Panc1 (cell line): ENCODE data around the gene LINC00237. TPM values are rescaled to one million over a fixed set of nuclear protein-coding genes. Genes with fewer than 3 reads are reported as not detected.

Experiments used
- ATAC-seq: fragments of 200-7000 bp; cut with Tn5 transposase; 2 replicates; pipeline ENCODE4 v1.9.1; 2020; ENCODE audit warnings: mild to moderate bottlenecking, moderate library complexity
- BruUV-seq: library from RNA; stranded (reverse); fragments of 400-500 nt; replicated peaks from 2 replicates; lab custom pipeline; 2021; lab: Mats Ljungman, UMichigan
- CTCF ChIA-PET: fragments of 300-600 bp; sonication (Branson Sonifier 250); formaldehyde crosslinking; loops from one replicate; lab custom pipeline; 2022; ENCODE audit warnings: antibody characterized with exemption; lab: Charles Lee
- POLR2A ChIA-PET: fragments of 300-600 bp; sonication (Branson Sonifier 250); formaldehyde crosslinking; loops from one replicate; lab custom pipeline; 2022; ENCODE audit warnings: antibody characterized with exemption; lab: Charles Lee
- DNase-seq: peaks from one replicate; pipeline ENCODE4 v3.0.0-alpha.2; 2010; ENCODE audit warnings: low read depth, low spot score
- H3K27ac ChIP-seq: 2 replicates; pipeline ENCODE4 v1.5.1; 2011; ENCODE audit warnings: mild to moderate bottlenecking, low read length, inconsistent platforms
- H3K27me3 ChIP-seq: fragments of 200-500 bp; sonication (Bioruptor generic); 2 replicates; pipeline ENCODE4 v1.6.0; 2014; ENCODE audit warnings: low read length, inconsistent platforms; ENCODE audit not compliant: control insufficient read depth, insufficient read depth
- H3K36me3 ChIP-seq: fragments of 200-500 bp; sonication (Bioruptor generic); 2 replicates; pipeline ENCODE4 v1.5.1; 2014; ENCODE audit warnings: inconsistent platforms, mild to moderate bottlenecking, low read length, moderate library complexity; ENCODE audit not compliant: control insufficient read depth, insufficient read depth
- H3K4me1 ChIP-seq: 2 replicates; pipeline ENCODE4 v1.5.1; 2011; ENCODE audit warnings: inconsistent platforms, mild to moderate bottlenecking, low read length, moderate library complexity; ENCODE audit not compliant: control insufficient read depth, insufficient read depth
- H3K4me3 ChIP-seq, 2 experiments: 2 replicates each; pipeline ENCODE4 v1.5.1; 2011 to 2012; ENCODE audit warnings: low read depth in 2 of 2, low read length in 2 of 2, mild to moderate bottlenecking in 2 of 2, inconsistent platforms in 1 of 2, moderate library complexity in 1 of 2
- H3K9me3 ChIP-seq: fragments of 200-500 bp; sonication (Bioruptor generic); 2 replicates; pipeline ENCODE4 v1.5.1; 2014; ENCODE audit warnings: low read depth, mild to moderate bottlenecking, inconsistent platforms, low read length, moderate library complexity; ENCODE audit not compliant: control insufficient read depth, insufficient read depth
- POLR2AphosphoS5 ChIP-seq: IDR thresholded peaks from 2 replicates; pipeline ENCODE4 v1.6.1; 2012; ENCODE audit warnings: mild to moderate bottlenecking, low read depth, low read length, moderate library complexity
- SIN3A ChIP-seq: IDR thresholded peaks from 2 replicates; pipeline ENCODE4 v1.6.1; 2012; ENCODE audit warnings: low read depth, mild to moderate bottlenecking, low read length, moderate library complexity, borderline replicate concordance; ENCODE audit not compliant: insufficient read depth
- TCF7L2 ChIP-seq: IDR thresholded peaks from 2 replicates; pipeline ENCODE4 v1.6.1; 2011; ENCODE audit warnings: mild to moderate bottlenecking, low read depth, low read length, inconsistent platforms
- in situ Hi-C: cut with HindIII; loops from 2 replicates; pipeline ENCODE4 v1.10.0; 2016; ENCODE audit warnings: low sequenced_read_pairs, low pct_unique_long_range_greater_than_20kb
- intact Hi-C: fragments of 100-400 bp; cut with micrococcal nuclease; formaldehyde crosslinking; loops from one replicate; pipeline ENCODE4 v1.10.0; 2022; ENCODE audit not compliant: unreplicated experiment
- total RNA-seq: library from RNA; stranded (reverse); gene quantifications from one replicate; pipeline ENCODE4 v1.2.1, GENCODE V29; 2021; ENCODE audit not compliant: unreplicated experiment
- TF ChIP-seq, protein P1 (sequence below): fragments of 450-650 bp; IDR thresholded peaks from 2 replicates; pipeline ENCODE4 v1.5.1; 2017; ENCODE audit warnings: mild to moderate bottlenecking
- TF ChIP-seq, protein P2 (sequence below), 2 experiments: IDR thresholded peaks; 2 replicates each; pipeline ENCODE4 v1.6.1; 2011 to 2012; ENCODE audit warnings: low read depth in 2 of 2, control low read depth in 1 of 2, low read length in 1 of 2, mild to moderate bottlenecking in 1 of 2, moderate library complexity in 1 of 2; ENCODE audit not compliant: insufficient read depth in 1 of 2

Gene LINC00237
- total RNA-seq, 1 experiment from 2014 or later = not detected

DNA sequence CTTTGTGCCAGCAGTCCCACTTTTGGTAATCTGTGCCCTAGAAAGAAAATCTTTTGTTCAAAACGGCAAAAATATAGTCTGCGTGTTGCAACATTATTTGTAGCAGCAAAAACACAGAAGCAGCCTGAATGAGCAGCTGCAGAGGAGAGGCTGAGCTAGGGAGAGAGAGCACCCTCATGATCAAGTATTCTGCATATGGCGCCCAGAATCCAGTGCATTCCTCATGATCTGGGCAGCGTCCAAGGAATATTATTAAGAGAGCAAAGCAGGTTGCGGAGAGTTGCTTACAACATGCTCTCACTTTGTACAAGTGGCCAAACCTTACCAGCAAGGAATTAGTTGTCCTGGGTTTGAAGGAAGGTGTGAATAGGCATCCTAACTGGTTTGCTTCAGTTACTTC, 45.6 kb upstream of the LINC00237 start:
- no peak overlapping the region for H3K27ac ChIP-seq
- intact Hi-C loops (no loop called here), in situ Hi-C loops (no loop called here)
- H3K9me3 ChIP-seq = no peaks in the 10 kb centered on the region
- H3K27me3 ChIP-seq = no peaks in the 10 kb centered on the region
- no peak for DNase-seq
- H3K4me3 ChIP-seq = no peak overlapping the region
- no peak for TF ChIP-seq SIN3A
- TF ChIP-seq, protein P1, sequence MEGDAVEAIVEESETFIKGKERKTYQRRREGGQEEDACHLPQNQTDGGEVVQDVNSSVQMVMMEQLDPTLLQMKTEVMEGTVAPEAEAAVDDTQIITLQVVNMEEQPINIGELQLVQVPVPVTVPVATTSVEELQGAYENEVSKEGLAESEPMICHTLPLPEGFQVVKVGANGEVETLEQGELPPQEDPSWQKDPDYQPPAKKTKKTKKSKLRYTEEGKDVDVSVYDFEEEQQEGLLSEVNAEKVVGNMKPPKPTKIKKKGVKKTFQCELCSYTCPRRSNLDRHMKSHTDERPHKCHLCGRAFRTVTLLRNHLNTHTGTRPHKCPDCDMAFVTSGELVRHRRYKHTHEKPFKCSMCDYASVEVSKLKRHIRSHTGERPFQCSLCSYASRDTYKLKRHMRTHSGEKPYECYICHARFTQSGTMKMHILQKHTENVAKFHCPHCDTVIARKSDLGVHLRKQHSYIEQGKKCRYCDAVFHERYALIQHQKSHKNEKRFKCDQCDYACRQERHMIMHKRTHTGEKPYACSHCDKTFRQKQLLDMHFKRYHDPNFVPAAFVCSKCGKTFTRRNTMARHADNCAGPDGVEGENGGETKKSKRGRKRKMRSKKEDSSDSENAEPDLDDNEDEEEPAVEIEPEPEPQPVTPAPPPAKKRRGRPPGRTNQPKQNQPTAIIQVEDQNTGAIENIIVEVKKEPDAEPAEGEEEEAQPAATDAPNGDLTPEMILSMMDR = no peak
- TF ChIP-seq TCF7L2 = no peak
- TF ChIP-seq, protein P2, sequence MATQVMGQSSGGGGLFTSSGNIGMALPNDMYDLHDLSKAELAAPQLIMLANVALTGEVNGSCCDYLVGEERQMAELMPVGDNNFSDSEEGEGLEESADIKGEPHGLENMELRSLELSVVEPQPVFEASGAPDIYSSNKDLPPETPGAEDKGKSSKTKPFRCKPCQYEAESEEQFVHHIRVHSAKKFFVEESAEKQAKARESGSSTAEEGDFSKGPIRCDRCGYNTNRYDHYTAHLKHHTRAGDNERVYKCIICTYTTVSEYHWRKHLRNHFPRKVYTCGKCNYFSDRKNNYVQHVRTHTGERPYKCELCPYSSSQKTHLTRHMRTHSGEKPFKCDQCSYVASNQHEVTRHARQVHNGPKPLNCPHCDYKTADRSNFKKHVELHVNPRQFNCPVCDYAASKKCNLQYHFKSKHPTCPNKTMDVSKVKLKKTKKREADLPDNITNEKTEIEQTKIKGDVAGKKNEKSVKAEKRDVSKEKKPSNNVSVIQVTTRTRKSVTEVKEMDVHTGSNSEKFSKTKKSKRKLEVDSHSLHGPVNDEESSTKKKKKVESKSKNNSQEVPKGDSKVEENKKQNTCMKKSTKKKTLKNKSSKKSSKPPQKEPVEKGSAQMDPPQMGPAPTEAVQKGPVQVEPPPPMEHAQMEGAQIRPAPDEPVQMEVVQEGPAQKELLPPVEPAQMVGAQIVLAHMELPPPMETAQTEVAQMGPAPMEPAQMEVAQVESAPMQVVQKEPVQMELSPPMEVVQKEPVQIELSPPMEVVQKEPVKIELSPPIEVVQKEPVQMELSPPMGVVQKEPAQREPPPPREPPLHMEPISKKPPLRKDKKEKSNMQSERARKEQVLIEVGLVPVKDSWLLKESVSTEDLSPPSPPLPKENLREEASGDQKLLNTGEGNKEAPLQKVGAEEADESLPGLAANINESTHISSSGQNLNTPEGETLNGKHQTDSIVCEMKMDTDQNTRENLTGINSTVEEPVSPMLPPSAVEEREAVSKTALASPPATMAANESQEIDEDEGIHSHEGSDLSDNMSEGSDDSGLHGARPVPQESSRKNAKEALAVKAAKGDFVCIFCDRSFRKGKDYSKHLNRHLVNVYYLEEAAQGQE (IDR thresholded peaks at IDR 0.05; ENCODE audit: insufficient read depth in 1 of 2, low read depth in 2 of 2, low read length in 1 of 2) = no peak
- no peak for TF ChIP-seq POLR2AphosphoS5
- BruUV-seq = no TSS peak
- ChIA-PET POLR2A (no interaction called here), CTCF (no interaction called here)
- no peaks in the 10 kb centered on the region; the same call in none of the 2 replicates for H3K4me1 ChIP-seq
- ATAC-seq = no peak
- no peaks in the 10 kb centered on the region for H3K36me3 ChIP-seq

DNA sequence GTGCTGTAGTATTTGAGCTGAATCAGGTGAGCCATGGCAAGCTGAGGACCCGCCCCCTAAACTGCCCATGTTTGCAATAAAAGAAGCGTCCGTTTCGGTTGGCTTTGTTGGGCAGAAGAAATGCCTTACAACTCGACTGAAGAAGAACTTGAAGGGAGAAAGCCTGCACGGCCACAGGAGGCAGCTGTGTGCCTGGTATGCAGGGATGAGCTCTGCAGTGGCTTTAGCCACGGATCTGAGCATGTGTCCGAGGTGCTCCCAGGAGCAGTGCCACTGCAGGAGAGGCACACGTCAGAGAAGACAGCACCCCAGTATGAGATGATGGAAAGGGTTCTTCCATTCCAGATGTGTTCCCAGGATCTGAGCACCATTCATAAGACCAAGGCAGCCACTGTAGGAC, 43.2 kb upstream of the LINC00237 start:
- ChIA-PET CTCF (no interaction called here), POLR2A (no interaction called here)
- H3K27ac ChIP-seq = no peak overlapping the region
- no peaks in the 10 kb centered on the region for H3K4me1 ChIP-seq
- no peak overlapping the region for H3K4me3 ChIP-seq
- no peak for DNase-seq
- H3K36me3 ChIP-seq = no peaks in the 10 kb centered on the region; the same call in 1 of the 2 replicates
- intact Hi-C loops (no loop called here), in situ Hi-C loops (no loop called here)
- no peak for ATAC-seq
- no peaks in the 10 kb centered on the region for H3K9me3 ChIP-seq
- no TSS peak for BruUV-seq
- no peaks in the 10 kb centered on the region for H3K27me3 ChIP-seq
- TF ChIP-seq POLR2AphosphoS5 (no peak), TCF7L2 (no peak), SIN3A (no peak)
- TF ChIP-seq, protein P1 = no peak
- TF ChIP-seq, protein P2 (IDR thresholded peaks at IDR 0.05; ENCODE audit: insufficient read depth in 1 of 2, low read depth in 2 of 2, low read length in 1 of 2) = no peak
